OCI-LY7 (cell line): ENCODE results near the gene KCTD10.

ENCODE experiments used
- EZH2phosphoT487 ChIP-seq: fragments of 200-600 bp; sonication (generic); IDR thresholded peaks from 2 replicates; pipeline ENCODE4 v1.6.1; 2018; ENCODE audit warnings: low read depth, borderline replicate concordance, mild to moderate bottlenecking, mixed run types, antibody characterized with exemption, low read length, moderate library complexity, mixed read lengths
- TF ChIP-seq, protein P1 (sequence below): fragments of 200-600 bp; sonication (generic); conservative IDR thresholded peaks from 2 replicates; pipeline ENCODE4 v1.5.1; 2014; ENCODE audit warnings: mild to moderate bottlenecking, antibody characterized with exemption, low read length, moderate library complexity, mixed read lengths

GRCh38 chr12:109479761-109480160 is 2.7 kb upstream of the KCTD10 start:
- TF ChIP-seq, protein P1, sequence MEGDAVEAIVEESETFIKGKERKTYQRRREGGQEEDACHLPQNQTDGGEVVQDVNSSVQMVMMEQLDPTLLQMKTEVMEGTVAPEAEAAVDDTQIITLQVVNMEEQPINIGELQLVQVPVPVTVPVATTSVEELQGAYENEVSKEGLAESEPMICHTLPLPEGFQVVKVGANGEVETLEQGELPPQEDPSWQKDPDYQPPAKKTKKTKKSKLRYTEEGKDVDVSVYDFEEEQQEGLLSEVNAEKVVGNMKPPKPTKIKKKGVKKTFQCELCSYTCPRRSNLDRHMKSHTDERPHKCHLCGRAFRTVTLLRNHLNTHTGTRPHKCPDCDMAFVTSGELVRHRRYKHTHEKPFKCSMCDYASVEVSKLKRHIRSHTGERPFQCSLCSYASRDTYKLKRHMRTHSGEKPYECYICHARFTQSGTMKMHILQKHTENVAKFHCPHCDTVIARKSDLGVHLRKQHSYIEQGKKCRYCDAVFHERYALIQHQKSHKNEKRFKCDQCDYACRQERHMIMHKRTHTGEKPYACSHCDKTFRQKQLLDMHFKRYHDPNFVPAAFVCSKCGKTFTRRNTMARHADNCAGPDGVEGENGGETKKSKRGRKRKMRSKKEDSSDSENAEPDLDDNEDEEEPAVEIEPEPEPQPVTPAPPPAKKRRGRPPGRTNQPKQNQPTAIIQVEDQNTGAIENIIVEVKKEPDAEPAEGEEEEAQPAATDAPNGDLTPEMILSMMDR, result no peak
- no peak for TF ChIP-seq EZH2phosphoT487
